ENCODE results near the gene SP1.
"Not testable (repeated sequence)": the region's sequence is repeated elsewhere in the genome, so short reads cannot be mapped to it uniquely, and the experiment has no call there.

GRCh38 chr12:53374277-53374676 lies 5.7 kb upstream of the SP1 start:
- TF ChIP-seq UBTF (IDR thresholded peaks at IDR 0.05; ENCODE audit: borderline replicate concordance in 1 of 2, low read depth in 2 of 2, low read length in 2 of 2); NFE2L1 (tag; IDR thresholded peaks at IDR 0.05; ENCODE audit: borderline replicate concordance, low read depth); ZSCAN32 (CRISPR knock-in tag; IDR thresholded peaks at IDR 0.05); ELK1 (CRISPR knock-in tag; IDR thresholded peaks at IDR 0.05): not testable (repeated sequence)
